HEK293T (cell line): ENCODE data around the gene DENND11.

Experiments
- ARNT ChIP-seq: fragments of 450-650 bp; IDR thresholded peaks from 2 replicates; pipeline ENCODE4 v1.6.1; 2017; ENCODE audit warnings: mild to moderate bottlenecking
- LEF1 ChIP-seq: fragments of 450-650 bp; IDR thresholded peaks from 2 replicates; pipeline ENCODE4 v1.6.1; 2017; ENCODE audit warnings: mild to moderate bottlenecking, borderline replicate concordance
- SP1 ChIP-seq: fragments of 450-650 bp; IDR thresholded peaks from 2 replicates; pipeline ENCODE4 v1.6.1; 2017
- TARDBP ChIP-seq: fragments of 450-650 bp; IDR thresholded peaks from 2 replicates; pipeline ENCODE4 v1.6.1; 2016

DNA sequence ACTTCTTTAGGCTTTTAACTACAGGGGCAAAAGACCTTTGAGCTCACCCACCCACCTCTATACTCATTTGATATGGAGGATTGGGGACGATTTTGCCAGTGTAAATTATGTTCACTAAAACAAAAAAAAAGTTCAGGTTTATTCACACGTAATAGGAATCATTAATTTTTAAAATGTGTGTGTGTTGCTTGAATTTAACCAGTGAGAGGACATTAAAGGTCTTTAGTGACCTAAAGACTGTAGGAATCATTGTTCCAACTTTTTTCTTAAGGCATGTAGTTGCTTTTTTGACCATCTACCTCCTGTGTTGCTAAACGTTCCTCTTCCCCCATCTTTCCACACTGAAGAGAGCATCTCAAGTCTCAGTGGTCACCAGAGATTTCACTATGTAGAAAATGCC, 37.3 kb upstream of the DENND11 start:
- TF ChIP-seq LEF1 (no peak), TARDBP (no peak), SP1 (no peak), ARNT (no peak)
